ENCODE measurements around the gene GLA.

Gene GLA

DNA sequence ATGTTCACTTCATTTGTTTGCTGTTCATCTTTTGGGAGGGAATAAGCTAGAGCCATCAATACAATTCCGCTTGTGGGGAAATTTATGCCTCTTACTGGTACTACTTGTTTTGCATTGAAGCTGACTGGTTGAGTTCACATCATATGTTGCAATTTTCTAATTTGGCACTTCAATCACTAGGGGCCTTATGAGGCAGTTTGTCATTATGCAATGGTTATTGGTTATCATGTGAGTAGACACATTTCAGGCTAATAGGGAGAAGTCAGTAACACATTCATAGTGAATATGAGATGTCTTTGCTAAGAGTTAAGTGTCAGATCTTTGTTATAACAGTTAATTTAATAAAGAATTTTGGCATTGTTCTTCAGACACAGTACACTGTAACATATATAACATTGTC is 11.9 kb downstream of the GLA start:
- DNase-seq: no peak

GRCh38 chrX:101394372-101394771 is 13.4 kb downstream of the GLA start:
- no peak for DNase-seq

- no peak for DNase-seq
These were observed 14.0 kb downstream of the GLA start for GRCh38 chrX:101393530-101394305.

DNA sequence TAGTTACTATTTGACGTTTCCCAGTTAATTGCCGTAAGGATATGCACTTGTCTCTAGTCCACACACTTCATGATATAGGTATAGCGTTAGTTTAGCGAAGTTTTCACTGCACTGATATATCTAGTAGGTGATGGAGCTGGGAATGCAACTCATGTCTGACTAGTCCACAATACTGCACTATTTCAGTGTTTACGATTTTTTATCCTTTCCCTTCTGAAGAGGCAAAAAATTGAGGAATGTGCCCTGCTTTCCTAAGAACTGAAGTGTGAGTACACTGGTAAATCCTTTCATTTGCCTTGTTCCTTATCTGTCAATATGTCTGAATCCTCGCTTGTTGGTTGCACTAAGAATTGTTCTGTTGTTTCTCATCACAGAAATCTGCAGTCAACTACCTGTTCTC is 15.9 kb downstream of the GLA start:
- no peak for DNase-seq

- peak; percentile 87 for DNase-seq
These were observed 16.8 kb downstream of the GLA start, which contains the start of gene RPL36A for GRCh38 chrX:101390664-101391525. Gene RPL36A, plus strand, starts transcription at chrX:101391011. Its CDS starts 33 bp downstream, at chrX:101391044.

- DNase-seq: no peak
These were observed 19.1 kb downstream of the GLA start for GRCh38 chrX:101388604-101389003.

GRCh38 chrX:101386542-101386885 is 21.2 kb downstream of the GLA start:
- DNase-seq: no peak

DNA sequence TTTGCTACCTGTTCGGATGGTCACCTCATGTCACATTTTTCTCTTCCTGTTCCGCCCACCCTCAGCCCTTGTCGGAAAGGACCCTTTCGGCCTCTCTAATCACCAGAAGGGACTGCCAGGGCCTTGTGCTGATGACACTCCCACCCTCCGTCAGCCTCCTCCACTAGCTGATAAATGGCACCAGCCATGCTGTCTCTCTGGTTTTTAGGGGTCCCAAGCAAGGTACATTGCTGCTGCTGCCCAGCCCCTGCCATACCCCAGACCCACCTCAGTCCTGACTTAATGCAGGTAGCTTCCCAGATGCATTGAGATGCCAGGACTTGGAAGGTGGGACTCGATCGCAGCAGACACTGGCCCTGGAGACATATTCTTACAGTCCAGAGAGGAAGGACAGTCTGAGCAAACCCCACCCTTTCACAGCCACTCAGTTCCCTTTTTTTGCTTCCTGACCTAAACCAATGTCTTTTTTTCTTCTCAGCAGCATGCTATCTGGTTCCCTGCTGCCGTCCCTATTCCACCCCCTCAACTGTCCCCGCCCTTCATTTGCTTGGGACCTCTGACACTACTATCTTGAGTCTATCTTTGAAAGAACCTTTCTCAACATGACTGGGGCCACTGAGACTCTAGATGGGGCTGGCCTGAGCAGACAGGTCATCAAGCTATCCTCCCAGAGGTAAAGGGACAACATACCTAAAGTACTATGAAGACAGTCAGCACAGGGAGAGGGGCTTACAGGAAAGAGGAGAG is 21.8 kb downstream of the GLA start, which contains the start of gene BTK:
TSS of gene BTK (minus strand) at position 397 of the 747 bp plus-strand sequence. CDS start 10,907 bp downstream, outside the sequence.
- DNase-seq: no peak

- no peak for DNase-seq
These were observed 22.6 kb downstream of the GLA start for GRCh38 chrX:101385026-101385684.

GRCh38 chrX:101383679-101384205 is 24.0 kb downstream of the GLA start:
- no peak for DNase-seq

DNA sequence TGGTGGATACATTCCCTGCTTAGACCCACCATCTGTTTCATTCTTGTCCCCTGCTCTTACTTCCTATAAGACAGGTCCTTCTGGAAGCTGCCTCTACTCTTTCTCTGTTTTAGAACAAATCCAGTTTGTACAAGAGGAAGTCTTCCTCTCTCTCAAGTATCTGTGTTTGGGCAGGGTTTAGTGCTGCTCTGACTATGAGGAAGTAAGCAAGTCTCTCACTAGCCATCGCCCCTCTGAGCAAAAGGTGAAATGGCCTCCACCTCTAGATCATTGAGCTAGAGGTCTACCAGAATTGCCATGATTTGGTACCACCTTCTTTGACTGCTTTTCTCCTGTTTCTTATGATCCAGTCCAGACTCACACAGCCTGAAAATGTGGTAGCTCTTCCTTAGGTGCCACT is 30.2 kb downstream of the GLA start:
- DNase-seq: no peak

DNA sequence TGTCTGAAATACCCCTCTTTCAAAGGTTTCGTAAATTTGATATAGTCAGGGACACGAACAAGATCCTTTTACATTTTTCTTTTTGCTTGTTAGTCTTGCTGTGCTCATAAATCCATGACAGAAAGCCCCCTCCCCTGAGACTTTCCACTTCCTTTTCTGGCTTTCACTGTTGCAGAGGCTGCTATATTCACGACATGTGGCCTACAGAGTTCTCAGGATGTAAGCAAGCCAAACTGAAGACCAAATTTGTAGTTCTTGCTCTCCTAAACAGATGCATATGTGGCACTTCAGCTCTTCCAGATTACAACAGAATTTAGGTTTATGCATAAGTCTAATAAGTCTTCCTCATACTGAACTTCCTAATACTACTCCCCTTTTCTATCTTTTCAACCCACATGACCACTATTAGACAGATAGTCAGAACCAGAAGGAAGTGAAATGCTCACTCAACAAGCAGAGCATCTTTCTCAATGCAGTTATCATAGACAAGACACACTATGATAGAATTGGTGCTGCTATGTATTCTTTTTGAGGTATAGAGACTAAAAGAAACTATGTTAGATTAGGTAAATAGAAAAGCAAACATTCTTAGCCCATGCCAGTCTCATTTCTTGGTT is 36.7 kb downstream of the GLA start:
- no peak for DNase-seq

- DNase-seq: no peak
These were observed 38.0 kb downstream of the GLA start for GRCh38 chrX:101369687-101370086.

GRCh38 chrX:101368800-101369199 is 38.9 kb downstream of the GLA start:
- DNase-seq: no peak

- DNase-seq: no peak
These were observed 42.4 kb downstream of the GLA start for GRCh38 chrX:101365301-101365795.

DNA sequence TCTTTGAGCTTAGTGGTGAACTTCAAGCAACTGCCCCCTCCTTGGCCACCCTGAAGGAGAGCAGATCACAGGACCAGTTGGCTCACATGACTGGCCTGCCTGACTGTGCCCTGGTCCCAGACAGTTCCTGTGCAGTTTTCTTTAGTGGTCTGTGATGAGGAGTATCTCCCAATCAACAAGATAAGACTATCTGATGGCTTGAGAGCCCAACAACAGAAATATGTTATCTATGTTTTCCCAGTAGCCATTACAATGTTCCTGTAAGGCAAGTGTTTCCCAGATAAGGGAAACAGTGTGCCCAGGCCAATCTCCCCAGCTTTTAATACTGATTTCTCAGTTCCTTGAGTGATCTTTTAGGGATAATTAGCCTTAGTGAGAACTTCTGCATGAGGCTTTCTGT is 45.0 kb downstream of the GLA start:
- DNase-seq: no peak

DNA sequence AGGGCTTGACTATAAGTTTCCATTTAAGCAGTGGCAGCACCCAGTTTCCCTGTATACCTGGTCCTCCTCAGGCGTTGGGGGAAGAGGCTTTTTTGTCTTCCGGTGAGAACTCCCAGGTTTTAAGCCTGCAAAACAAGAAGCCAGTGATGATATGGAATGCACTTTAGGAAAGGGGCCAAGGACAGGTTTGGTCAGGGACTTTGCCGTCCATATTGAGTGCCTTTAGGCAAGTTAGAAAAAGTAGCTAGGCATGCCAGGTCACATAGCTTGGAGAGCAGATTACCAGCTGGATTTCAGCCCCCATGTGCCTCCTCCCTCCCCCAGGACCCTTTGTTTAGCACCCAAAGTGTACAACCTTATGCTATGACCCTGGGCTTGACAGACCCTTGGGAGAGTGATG is 45.6 kb downstream of the GLA start:
- no peak for DNase-seq

DNA sequence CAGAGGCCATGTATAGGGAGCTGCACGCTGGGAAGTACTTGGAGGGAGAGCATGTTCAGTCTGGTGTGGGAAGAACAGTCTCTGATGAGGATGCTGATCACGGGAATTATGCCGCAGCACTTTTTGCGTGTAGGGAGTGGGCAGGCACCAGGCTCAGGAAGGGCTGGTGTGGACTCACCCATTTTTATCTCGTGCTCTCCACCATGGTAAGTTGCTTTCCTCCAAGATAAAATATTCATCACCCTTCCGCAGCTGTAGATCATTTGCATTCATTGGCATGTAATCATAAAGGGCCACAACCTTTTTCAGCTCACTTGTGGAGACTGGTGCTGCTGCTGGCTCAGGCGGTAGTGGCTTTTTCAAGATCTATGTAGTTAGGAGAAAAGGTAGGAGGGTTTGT is 47.3 kb downstream of the GLA start:
- DNase-seq: no peak

DNA sequence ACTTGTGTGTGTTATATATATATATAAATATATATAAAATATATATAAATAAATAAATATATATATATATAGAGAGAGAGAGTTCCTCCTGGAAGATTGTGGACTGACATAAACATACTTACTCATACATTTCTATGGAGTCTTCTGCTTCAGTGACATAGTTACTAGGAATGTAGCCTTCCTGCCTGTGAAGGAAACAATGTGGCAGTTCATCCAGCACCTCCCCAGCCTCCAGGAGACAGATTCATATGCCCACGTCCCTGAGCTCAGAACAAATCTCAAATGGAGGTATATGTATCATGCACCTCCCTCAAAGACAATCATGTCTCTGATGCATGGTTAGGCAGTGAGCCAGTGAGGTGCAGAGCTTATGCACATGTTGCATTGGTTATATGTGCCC is 47.8 kb downstream of the GLA start:
- no peak for DNase-seq

- DNase-seq: no peak
These were observed 50.4 kb downstream of the GLA start for GRCh38 chrX:101357166-101357795.

GRCh38 chrX:101349193-101349562 is 58.5 kb downstream of the GLA start:
- DNase-seq: no peak

Measured in activated CD8-positive, alpha-beta memory T cell treated with anti-CD3 and anti-CD28 coated beads, Interleukin-2, amount 50 U/mL, for 48 hours (primary cell).